COLO668 (cell line): ENCODE measurements around the gene SLC17A2.
A peak's percentile ranks its signal among the peaks of the same experiment; 100 is the strongest.

Source experiments
- DNase-seq: peaks from one replicate; lab custom pipeline; 2025; ENCODE audit not compliant: unreplicated experiment; lab: John Stamatoyannopoulos, UW

SLC17A2 gene

GRCh38 chr6:25930532-25931410 is at the start of gene SLC17A2:
Gene SLC17A2 (minus strand): TSS chr6:25930691. CDS start chr6:25925796, 4,895 bp downstream.
- DNase-seq: no peak

GRCh38 chr6:25975923-25976560 is 45.6 kb upstream of the SLC17A2 start:
- no peak for DNase-seq

GRCh38 chr6:25973923-25974555 is 43.5 kb upstream of the SLC17A2 start:
- DNase-seq: no peak

- no peak for DNase-seq
Observed at GRCh38 chr6:25972902-25973301, 42.4 kb upstream of the SLC17A2 start.

- DNase-seq: no peak
Observed at GRCh38 chr6:25972128-25972527, 41.6 kb upstream of the SLC17A2 start.

- no peak for DNase-seq
Observed at GRCh38 chr6:25971187-25971821, 40.8 kb upstream of the SLC17A2 start.

GRCh38 chr6:25968769-25969168 is 38.3 kb upstream of the SLC17A2 start:
- DNase-seq: no peak

GRCh38 chr6:25966711-25967110 is 36.2 kb upstream of the SLC17A2 start:
- DNase-seq: no peak

GRCh38 chr6:25965058-25965457 is 34.6 kb upstream of the SLC17A2 start:
- no peak for DNase-seq

- peak; percentile 22 for DNase-seq
Observed at GRCh38 chr6:25963426-25964123, 33.1 kb upstream of the SLC17A2 start.

- peak; percentile 9 for DNase-seq
Observed at GRCh38 chr6:25962149-25963127, 31.9 kb upstream of the SLC17A2 start, which contains the start of gene TRIM38. Gene TRIM38 (plus strand): TSS chr6:25962802. CDS start chr6:25966523, 3,721 bp downstream.

GRCh38 chr6:25961619-25962148 is 31.2 kb upstream of the SLC17A2 start:
- no peak for DNase-seq

GRCh38 chr6:25960734-25961133 is 30.2 kb upstream of the SLC17A2 start:
- no peak for DNase-seq

- DNase-seq: no peak
Observed at GRCh38 chr6:25959890-25960536, 29.5 kb upstream of the SLC17A2 start.

GRCh38 chr6:25958700-25959162 is 28.2 kb upstream of the SLC17A2 start:
- no peak for DNase-seq

GRCh38 chr6:25956226-25956625 is 25.7 kb upstream of the SLC17A2 start:
- DNase-seq: no peak

GRCh38 chr6:25954756-25955155 is 24.3 kb upstream of the SLC17A2 start:
- no peak for DNase-seq

GRCh38 chr6:25953733-25954132 is 23.2 kb upstream of the SLC17A2 start:
- no peak for DNase-seq

- no peak for DNase-seq
Observed at GRCh38 chr6:25952535-25952934, 22.0 kb upstream of the SLC17A2 start.
